Glutamatergic neuron (in vitro differentiated cells): ENCODE measurements around the gene TXNL4A. TPM values are rescaled to one million over a fixed set of nuclear protein-coding genes. Genes with fewer than 3 reads are reported as not detected.

Experiments used
- DNase-seq: peaks from one replicate; pipeline ENCODE4 v3.0.0; 2022
- H3K27ac Mint-ChIP-seq: one replicate; pipeline ENCODE4 v1.8.0; 2020; ENCODE audit warnings: mild to moderate bottlenecking, mixed read lengths, inconsistent platforms; ENCODE audit not compliant: unreplicated experiment
- H3K27me3 Mint-ChIP-seq: one replicate; pipeline ENCODE4 v1.8.0; 2020; ENCODE audit warnings: mild to moderate bottlenecking, moderate library complexity, mixed read lengths, inconsistent platforms; ENCODE audit not compliant: unreplicated experiment
- H3K36me3 Mint-ChIP-seq: one replicate; pipeline ENCODE4 v1.8.0; 2020; ENCODE audit warnings: mild to moderate bottlenecking, mixed read lengths, inconsistent platforms; ENCODE audit not compliant: unreplicated experiment
- H3K4me1 Mint-ChIP-seq: one replicate; pipeline ENCODE4 v1.8.0; 2020; ENCODE audit warnings: mild to moderate bottlenecking, low read depth, mixed read lengths, inconsistent platforms; ENCODE audit not compliant: unreplicated experiment
- H3K4me3 Mint-ChIP-seq: one replicate; pipeline ENCODE4 v1.8.0; 2020; ENCODE audit warnings: mild to moderate bottlenecking, mixed read lengths, inconsistent platforms; ENCODE audit not compliant: unreplicated experiment
- H3K9me3 Mint-ChIP-seq: one replicate; pipeline ENCODE4 v1.8.0; 2020; ENCODE audit warnings: mild to moderate bottlenecking, moderate library complexity, mixed read lengths, inconsistent platforms; ENCODE audit not compliant: unreplicated experiment
- CTCF ChIP-seq: fragments of 200-600 bp; sonication (generic); IDR thresholded peaks from one replicate; pipeline ENCODE4 v1.5.0; 2021; ENCODE audit not compliant: partially characterized antibody, unreplicated experiment
- total RNA-seq: library from RNA; stranded (reverse); fragmentation: NEBNext Ultra II Directional; extraction: Animal tissue kit (Norgen Biotek cat#: 25700); gene quantifications from one replicate; pipeline ENCODE4 v1.2.1, GENCODE V29; 2021; ENCODE audit not compliant: unreplicated experiment

The TXNL4A gene
- total RNA-seq, 1 donor from 2014 or later, result 104 TPM

GRCh38 chr18:79991494-79991893 lies 3.1 kb upstream of the TXNL4A start:
- Mint-ChIP-seq H3K4me1 (peaks cover 9% of the 10 kb centered on the region), H3K27ac (no peak overlapping the region), H3K27me3 (peaks cover 5% of the 10 kb centered on the region), H3K4me3 (no peak overlapping the region), H3K36me3 (no peaks in the 10 kb centered on the region), H3K9me3 (peaks cover 7% of the 10 kb centered on the region)
- TF ChIP-seq CTCF, result no peak
- no peak for DNase-seq

- H3K4me1 Mint-ChIP-seq, result peaks cover 14% of the 10 kb centered on the region
- peaks cover 5% of the 10 kb centered on the region for H3K27me3 Mint-ChIP-seq
- H3K4me3 Mint-ChIP-seq, result peak overlapping the region; percentile 95
- peaks cover 7% of the 10 kb centered on the region for H3K9me3 Mint-ChIP-seq
- no peak for DNase-seq
- H3K27ac Mint-ChIP-seq, result peak overlapping the region; percentile 97
- H3K36me3 Mint-ChIP-seq, result peaks cover 5% of the 10 kb centered on the region
- TF ChIP-seq CTCF, result no peak
These were observed 783 bp upstream of the TXNL4A start for GRCh38 chr18:79989195-79989497.

GRCh38 chr18:79988071-79988450 lies 302 bp downstream of the TXNL4A start:
- H3K4me1 Mint-ChIP-seq, result peaks cover 16% of the 10 kb centered on the region
- peaks cover 7% of the 10 kb centered on the region for H3K9me3 Mint-ChIP-seq
- peaks cover 5% of the 10 kb centered on the region for H3K36me3 Mint-ChIP-seq
- peaks cover 5% of the 10 kb centered on the region for H3K27me3 Mint-ChIP-seq
- H3K4me3 Mint-ChIP-seq, result peak overlapping the region; percentile 95
- H3K27ac Mint-ChIP-seq, result peak overlapping the region; percentile 91
- DNase-seq, result peak; percentile 82
- TF ChIP-seq CTCF, result no peak

GRCh38 chr18:79987566-79987965 lies 797 bp downstream of the TXNL4A start:
- DNase-seq, result no peak
- peak overlapping the region; percentile 95 for H3K4me3 Mint-ChIP-seq
- TF ChIP-seq CTCF, result no peak
- H3K27me3 Mint-ChIP-seq, result peaks cover 3% of the 10 kb centered on the region
- H3K36me3 Mint-ChIP-seq, result peaks cover 5% of the 10 kb centered on the region
- H3K27ac Mint-ChIP-seq, result peak overlapping the region; percentile 91
- peaks cover 7% of the 10 kb centered on the region for H3K9me3 Mint-ChIP-seq
- H3K4me1 Mint-ChIP-seq, result peaks cover 16% of the 10 kb centered on the region

GRCh38 chr18:79986726-79987125 lies 1.6 kb downstream of the TXNL4A start:
- peaks cover 5% of the 10 kb centered on the region for H3K36me3 Mint-ChIP-seq
- TF ChIP-seq CTCF, result no peak

More at GRCh38 chr18:79986726-79987125, 1.6 kb downstream of the TXNL4A start:
- Mint-ChIP-seq H3K4me3 (peak overlapping the region; percentile 95), H3K27ac (peak overlapping the region; percentile 53), H3K27me3 (peaks cover 3% of the 10 kb centered on the region), H3K4me1 (peaks cover 16% of the 10 kb centered on the region), H3K9me3 (peaks cover 7% of the 10 kb centered on the region)
- no peak for DNase-seq
